ENCODE measurements around the gene PPFIBP1. TPM values are rescaled to one million over a fixed set of nuclear protein-coding genes. Genes with fewer than 3 reads are reported as not detected.

The PPFIBP1 gene
- total and polyA plus RNA-seq, 4 donors: 13.6 to 150 (median 63.1) TPM

DNA sequence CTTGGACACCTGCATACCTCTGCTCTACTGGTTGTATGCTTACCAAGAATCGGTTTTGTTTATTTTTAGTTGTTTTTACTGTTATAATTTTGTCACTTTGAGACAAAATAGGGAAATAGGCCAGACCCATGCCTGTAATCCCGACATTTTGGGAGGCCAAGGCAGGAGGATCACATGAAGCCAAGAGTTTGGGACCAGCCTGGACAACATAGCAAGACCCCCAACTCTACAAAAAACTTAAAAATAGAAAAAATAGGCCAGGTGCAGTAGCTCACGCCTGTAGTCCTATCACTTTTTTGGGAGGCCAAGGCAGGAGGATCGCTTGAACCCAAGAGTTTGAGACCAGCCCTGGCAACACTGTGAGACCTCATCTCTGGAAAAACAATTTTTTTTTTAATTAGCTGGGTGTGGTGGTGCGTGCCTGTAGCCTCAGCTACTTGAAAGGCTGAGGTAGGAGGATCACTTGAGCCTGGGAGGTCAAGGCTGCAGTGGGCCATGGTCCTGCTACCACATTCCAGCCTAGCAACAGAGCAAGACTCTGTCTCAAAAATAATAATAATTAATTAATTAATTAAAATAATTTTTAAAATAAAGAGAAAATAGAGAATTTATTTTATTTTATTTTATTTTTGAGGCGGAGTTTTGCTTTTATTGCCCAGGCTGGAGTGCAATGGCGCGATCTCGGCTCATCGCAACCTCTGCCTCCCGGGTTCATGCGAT, 185.4 kb downstream of the PPFIBP1 start:
- no peaks in the 10 kb centered on the region for H3K27me3 ChIP-seq (ENCODE audit: control insufficient read depth in 3 of 3, insufficient read depth in 3 of 3, low read length in 2 of 3)
- H3K36me3 ChIP-seq (ENCODE audit: control insufficient read depth in 4 of 4, insufficient read depth in 4 of 4, low read length in 4 of 4): no peaks in the 10 kb centered on the region
- 66 to 89% methylated on average over 12 of the region's 12 CpGs for WGBS, 2 donors
- H3K27ac ChIP-seq (ENCODE audit: low read depth in 1 of 2, low read length in 1 of 2): peak overlapping the region in 1 of 2 donors; percentile 86
- ATAC-seq (ENCODE audit: insufficient read depth, low FRiP score): no peak
- peaks cover 0 to 9% (median 7%) of the 10 kb centered on the region in 5 donors for H3K4me1 ChIP-seq (ENCODE audit: control insufficient read depth in 5 of 5, insufficient read depth in 5 of 5, low read length in 5 of 5)
- peak overlapping the region in 1 of 2 donors; percentile 51 for H3K9ac ChIP-seq (ENCODE audit: insufficient read depth in 1 of 2, low read length in 2 of 2)
- no peak overlapping the region for H3K4me3 ChIP-seq
- H3K9me3 ChIP-seq (ENCODE audit: control insufficient read depth in 4 of 4, insufficient read depth in 3 of 4, low read length in 3 of 4): no peaks in the 10 kb centered on the region
- DNase-seq: no peak
- TF ChIP-seq, protein P1, sequence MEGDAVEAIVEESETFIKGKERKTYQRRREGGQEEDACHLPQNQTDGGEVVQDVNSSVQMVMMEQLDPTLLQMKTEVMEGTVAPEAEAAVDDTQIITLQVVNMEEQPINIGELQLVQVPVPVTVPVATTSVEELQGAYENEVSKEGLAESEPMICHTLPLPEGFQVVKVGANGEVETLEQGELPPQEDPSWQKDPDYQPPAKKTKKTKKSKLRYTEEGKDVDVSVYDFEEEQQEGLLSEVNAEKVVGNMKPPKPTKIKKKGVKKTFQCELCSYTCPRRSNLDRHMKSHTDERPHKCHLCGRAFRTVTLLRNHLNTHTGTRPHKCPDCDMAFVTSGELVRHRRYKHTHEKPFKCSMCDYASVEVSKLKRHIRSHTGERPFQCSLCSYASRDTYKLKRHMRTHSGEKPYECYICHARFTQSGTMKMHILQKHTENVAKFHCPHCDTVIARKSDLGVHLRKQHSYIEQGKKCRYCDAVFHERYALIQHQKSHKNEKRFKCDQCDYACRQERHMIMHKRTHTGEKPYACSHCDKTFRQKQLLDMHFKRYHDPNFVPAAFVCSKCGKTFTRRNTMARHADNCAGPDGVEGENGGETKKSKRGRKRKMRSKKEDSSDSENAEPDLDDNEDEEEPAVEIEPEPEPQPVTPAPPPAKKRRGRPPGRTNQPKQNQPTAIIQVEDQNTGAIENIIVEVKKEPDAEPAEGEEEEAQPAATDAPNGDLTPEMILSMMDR (IDR thresholded peaks at IDR 0.05; ENCODE audit: control extremely low read depth, extremely low read depth): no peak

DNA sequence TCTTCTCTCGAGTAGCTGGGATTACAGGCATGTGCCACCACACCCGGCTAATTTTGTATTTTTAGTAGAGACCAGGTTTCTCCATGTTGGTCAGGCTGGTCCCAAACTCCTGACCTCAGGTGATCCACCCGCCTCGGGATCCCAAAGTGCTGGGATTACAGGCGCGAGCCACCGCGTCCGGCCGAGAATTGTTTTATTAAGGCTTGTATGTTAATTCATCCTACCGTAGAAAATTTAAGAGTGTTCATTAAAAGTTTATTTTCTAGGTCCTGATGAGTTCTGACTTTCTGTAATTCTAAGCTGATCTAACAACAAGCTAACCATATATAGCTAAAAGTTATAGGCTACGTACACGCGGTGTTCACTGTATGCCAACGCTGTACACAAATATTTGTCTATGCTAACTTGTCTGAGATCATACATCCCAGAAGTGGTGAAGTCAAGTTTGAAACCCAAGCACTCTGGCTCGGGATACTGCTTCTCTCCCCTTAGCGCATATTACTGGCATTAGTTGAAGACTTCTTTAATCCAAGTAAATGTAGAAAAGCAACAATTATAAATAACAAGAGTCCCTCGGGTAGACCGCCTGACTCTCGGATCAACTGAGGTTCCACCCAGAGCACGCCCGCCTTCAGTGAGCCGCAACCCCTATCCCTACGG, 186.1 kb downstream of the PPFIBP1 start:
- no peaks in the 10 kb centered on the region for H3K27me3 ChIP-seq (ENCODE audit: control insufficient read depth in 3 of 3, insufficient read depth in 3 of 3, low read length in 2 of 3)
- peaks cover 0 to 3% (median under 1%) of the 10 kb centered on the region in 4 donors for H3K36me3 ChIP-seq (ENCODE audit: control insufficient read depth in 4 of 4, insufficient read depth in 4 of 4, low read length in 4 of 4)
- H3K4me3 ChIP-seq: peak overlapping the region; percentile 6
- peak overlapping the region; percentile 72 to 86 for H3K27ac ChIP-seq (ENCODE audit: low read depth in 1 of 2, low read length in 1 of 2)
- H3K9ac ChIP-seq (ENCODE audit: insufficient read depth in 1 of 2, low read length in 2 of 2): peak overlapping the region; percentile 51 to 86
- ATAC-seq (ENCODE audit: insufficient read depth, low FRiP score) (peak; percentile 54), DNase-seq (peak in 2 of 3 donors; percentile 78 to 80)
- no peaks in the 10 kb centered on the region for H3K9me3 ChIP-seq (ENCODE audit: control insufficient read depth in 4 of 4, insufficient read depth in 3 of 4, low read length in 3 of 4)
- whole genome bisulfite sequencing, 2 donors: 6 to 17% methylated on average over 24 of the region's 24 CpGs
- H3K4me1 ChIP-seq (ENCODE audit: control insufficient read depth in 5 of 5, insufficient read depth in 5 of 5, low read length in 5 of 5): peaks cover 0 to 9% (median 7%) of the 10 kb centered on the region in 5 donors
- TF ChIP-seq, protein P1 (IDR thresholded peaks at IDR 0.05; ENCODE audit: control extremely low read depth, extremely low read depth): no peak

DNA sequence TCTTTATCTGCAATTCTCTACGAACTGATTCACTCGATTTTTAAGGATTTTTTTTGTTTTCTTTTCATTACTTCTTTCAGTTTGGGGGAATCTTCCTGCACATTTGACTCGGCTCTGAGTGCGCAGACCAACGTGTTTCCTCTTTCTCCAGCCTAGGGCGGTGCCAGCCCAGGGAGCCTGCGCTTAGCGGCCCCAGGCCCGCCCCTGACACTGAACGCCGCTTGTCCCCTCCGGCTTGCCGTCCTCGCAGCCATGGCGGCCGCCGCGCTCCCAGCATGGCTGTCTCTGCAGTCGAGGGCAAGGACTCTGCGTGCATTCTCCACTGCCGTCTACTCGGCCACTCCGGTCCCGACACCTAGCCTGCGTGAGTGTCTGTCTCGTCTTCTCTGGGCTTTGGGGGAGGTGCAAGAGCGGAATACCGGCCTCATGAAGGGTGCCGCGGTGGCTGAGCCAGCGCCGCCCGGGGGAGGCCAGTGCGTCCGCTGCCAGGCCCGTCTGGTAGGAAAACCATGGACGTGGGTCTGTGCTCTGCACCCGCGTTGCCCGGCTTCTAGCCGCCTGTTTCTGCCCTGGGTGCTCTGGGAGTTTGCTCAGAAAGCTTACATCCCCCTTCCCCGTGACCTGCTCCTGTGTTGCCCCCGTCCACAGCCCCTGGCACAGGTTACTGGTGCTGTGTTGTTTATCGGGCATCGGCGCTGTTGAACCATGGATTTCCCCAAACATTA, 186.7 kb downstream of the PPFIBP1 start, which contains the start of gene MRPS35:
TSS of gene MRPS35 (plus strand) at position 241 of the 725 bp plus-strand sequence. CDS start at position 253, 12 bp downstream.
- Histone ChIP-seq H3K27me3 (ENCODE audit: control insufficient read depth in 3 of 3, insufficient read depth in 3 of 3, low read length in 2 of 3) (no peaks in the 10 kb centered on the region), H3K36me3 (ENCODE audit: control insufficient read depth in 4 of 4, insufficient read depth in 4 of 4, low read length in 4 of 4) (peaks cover 0 to 5% (median 2%) of the 10 kb centered on the region in 4 donors), H3K9me3 (ENCODE audit: control insufficient read depth in 4 of 4, insufficient read depth in 3 of 4, low read length in 3 of 4) (no peaks in the 10 kb centered on the region), H3K4me3 (peak within 1 kb of the TSS; percentile 96), H3K27ac (ENCODE audit: low read depth in 1 of 2, low read length in 1 of 2) (peak within 1 kb of the TSS; percentile 84 to 86), H3K4me1 (ENCODE audit: control insufficient read depth in 5 of 5, insufficient read depth in 5 of 5, low read length in 5 of 5) (peaks cover 0 to 9% (median 7%) of the 10 kb centered on the region in 5 donors), H3K9ac (ENCODE audit: insufficient read depth in 1 of 2, low read length in 2 of 2) (peak within 1 kb of the TSS; percentile 85 to 86)
- TF ChIP-seq, protein P1 (IDR thresholded peaks at IDR 0.05; ENCODE audit: control extremely low read depth, extremely low read depth): no peak
- 0% methylated on average over 46 of the region's 46 CpGs for WGBS, 2 donors
- DNase-seq (peak; percentile 93 to 96 (median 93)), ATAC-seq (ENCODE audit: insufficient read depth, low FRiP score) (peak; percentile 98)

Data from lung (tissue), 12 donors.